Lower leg skin (tissue), 3 donors: ENCODE measurements around the gene ZDHHC1.

Experiments
- POLR2A ChIP-seq, 2 donors: fragments of 450-650 bp; IDR thresholded peaks; one replicate each; pipeline ENCODE4 v1.6.1; 2016 to 2017; ENCODE audit warnings: antibody characterized with exemption in 2 of 2, mild to moderate bottlenecking in 1 of 2, moderate library complexity in 1 of 2
- TF ChIP-seq, protein P1 (sequence below), 3 donors: fragments of 450-650 bp; IDR thresholded peaks; one replicate each; pipeline ENCODE4 v1.5.1; 2016; ENCODE audit warnings: antibody characterized with exemption in 3 of 3, mild to moderate bottlenecking in 3 of 3, moderate library complexity in 2 of 3

DNA sequence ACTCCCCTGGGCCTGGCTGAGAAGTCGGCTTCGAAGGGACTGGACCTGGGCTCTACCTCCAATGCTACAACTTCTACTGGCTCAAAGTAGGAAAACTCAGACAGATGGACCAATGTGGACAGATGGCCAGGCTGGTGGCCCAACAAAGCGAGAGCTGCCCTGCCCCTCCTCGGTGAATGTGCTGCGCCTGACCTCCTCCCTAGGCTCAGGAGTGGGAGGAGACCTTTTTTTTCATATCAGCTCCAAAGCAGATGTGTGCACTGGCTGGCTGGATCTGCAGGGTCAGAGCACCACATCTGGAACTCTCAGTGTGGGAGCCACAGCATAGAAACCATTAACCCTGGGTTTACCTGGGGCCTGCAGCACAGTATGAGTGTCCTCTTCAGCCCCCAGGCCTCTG lies 43.9 kb upstream of the ZDHHC1 start:
- TF ChIP-seq, protein P1, sequence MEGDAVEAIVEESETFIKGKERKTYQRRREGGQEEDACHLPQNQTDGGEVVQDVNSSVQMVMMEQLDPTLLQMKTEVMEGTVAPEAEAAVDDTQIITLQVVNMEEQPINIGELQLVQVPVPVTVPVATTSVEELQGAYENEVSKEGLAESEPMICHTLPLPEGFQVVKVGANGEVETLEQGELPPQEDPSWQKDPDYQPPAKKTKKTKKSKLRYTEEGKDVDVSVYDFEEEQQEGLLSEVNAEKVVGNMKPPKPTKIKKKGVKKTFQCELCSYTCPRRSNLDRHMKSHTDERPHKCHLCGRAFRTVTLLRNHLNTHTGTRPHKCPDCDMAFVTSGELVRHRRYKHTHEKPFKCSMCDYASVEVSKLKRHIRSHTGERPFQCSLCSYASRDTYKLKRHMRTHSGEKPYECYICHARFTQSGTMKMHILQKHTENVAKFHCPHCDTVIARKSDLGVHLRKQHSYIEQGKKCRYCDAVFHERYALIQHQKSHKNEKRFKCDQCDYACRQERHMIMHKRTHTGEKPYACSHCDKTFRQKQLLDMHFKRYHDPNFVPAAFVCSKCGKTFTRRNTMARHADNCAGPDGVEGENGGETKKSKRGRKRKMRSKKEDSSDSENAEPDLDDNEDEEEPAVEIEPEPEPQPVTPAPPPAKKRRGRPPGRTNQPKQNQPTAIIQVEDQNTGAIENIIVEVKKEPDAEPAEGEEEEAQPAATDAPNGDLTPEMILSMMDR (IDR thresholded peaks at IDR 0.05), result no peak
- no peak for TF ChIP-seq POLR2A (IDR thresholded peaks at IDR 0.05)
